ENCODE measurements around the gene CCDC32.

DNA sequence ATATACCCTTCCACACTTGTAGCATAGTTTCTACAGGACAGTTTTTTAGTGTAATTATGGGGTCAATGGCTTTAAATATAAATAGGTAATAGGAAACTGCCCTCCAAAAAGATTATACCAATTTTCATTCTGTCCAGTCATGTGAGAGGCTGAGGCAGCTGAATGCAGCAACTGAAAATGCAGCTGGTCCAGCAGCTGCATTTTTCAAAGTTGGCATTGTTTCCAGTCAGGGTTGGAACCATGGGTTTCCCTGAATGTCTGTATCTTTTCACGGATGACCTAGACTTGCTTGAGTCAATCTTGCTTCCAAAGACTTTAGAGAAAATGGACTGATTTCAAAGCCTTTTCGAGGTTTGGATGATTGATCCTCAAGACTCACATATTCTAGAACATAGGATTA, 19.3 kb upstream of the CCDC32 start:
- TF ChIP-seq, protein P1, sequence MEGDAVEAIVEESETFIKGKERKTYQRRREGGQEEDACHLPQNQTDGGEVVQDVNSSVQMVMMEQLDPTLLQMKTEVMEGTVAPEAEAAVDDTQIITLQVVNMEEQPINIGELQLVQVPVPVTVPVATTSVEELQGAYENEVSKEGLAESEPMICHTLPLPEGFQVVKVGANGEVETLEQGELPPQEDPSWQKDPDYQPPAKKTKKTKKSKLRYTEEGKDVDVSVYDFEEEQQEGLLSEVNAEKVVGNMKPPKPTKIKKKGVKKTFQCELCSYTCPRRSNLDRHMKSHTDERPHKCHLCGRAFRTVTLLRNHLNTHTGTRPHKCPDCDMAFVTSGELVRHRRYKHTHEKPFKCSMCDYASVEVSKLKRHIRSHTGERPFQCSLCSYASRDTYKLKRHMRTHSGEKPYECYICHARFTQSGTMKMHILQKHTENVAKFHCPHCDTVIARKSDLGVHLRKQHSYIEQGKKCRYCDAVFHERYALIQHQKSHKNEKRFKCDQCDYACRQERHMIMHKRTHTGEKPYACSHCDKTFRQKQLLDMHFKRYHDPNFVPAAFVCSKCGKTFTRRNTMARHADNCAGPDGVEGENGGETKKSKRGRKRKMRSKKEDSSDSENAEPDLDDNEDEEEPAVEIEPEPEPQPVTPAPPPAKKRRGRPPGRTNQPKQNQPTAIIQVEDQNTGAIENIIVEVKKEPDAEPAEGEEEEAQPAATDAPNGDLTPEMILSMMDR (IDR thresholded peaks at IDR 0.05; ENCODE audit: low read depth, low read length): no peak
- TF ChIP-seq, protein P2, sequence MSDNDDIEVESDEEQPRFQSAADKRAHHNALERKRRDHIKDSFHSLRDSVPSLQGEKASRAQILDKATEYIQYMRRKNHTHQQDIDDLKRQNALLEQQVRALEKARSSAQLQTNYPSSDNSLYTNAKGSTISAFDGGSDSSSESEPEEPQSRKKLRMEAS (IDR thresholded peaks at IDR 0.05; ENCODE audit: low read depth, low read length): no peak
- TF ChIP-seq POLR2A (IDR thresholded peaks at IDR 0.05; ENCODE audit: extremely low read depth, insufficient read length) (no peak), MYC (IDR thresholded peaks at IDR 0.05; ENCODE audit: low read depth, low read length) (no peak)

All from NB4 (cell line).